H9 (cell line): ENCODE results near the gene CASTOR1. TPM values are rescaled to one million over a fixed set of nuclear protein-coding genes. Genes with fewer than 3 reads are reported as not detected.

Source experiments
- DNase-seq: peaks from one replicate; pipeline ENCODE4 v3.0.0-alpha.2; 2017
- H2AFZ ChIP-seq: one replicate; pipeline ENCODE4 v1.6.1; 2013; ENCODE audit warnings: mild to moderate bottlenecking, low read length, control low read depth, moderate library complexity
- H2AK5ac ChIP-seq: 2 replicates; pipeline ENCODE4 v1.6.1; 2013; ENCODE audit warnings: low read length, control low read depth, mixed read lengths; ENCODE audit not compliant: insufficient read length
- H2BK120ac ChIP-seq: one replicate; pipeline ENCODE4 v1.6.1; 2013; ENCODE audit warnings: low read depth, mild to moderate bottlenecking, low read length, control low read depth, inconsistent platforms; ENCODE audit not compliant: poor library complexity, severe bottlenecking
- H2BK12ac ChIP-seq: 2 replicates; pipeline ENCODE4 v1.6.1; 2013; ENCODE audit warnings: low read length, control low read depth, mixed read lengths, low read depth; ENCODE audit not compliant: insufficient read length
- H2BK15ac ChIP-seq: 2 replicates; pipeline ENCODE4 v1.6.1; 2013; ENCODE audit warnings: low read depth, low read length, control low read depth
- H2BK20ac ChIP-seq: one replicate; pipeline ENCODE4 v1.6.1; 2013; ENCODE audit warnings: low read depth, mild to moderate bottlenecking, low read length, control low read depth, inconsistent platforms; ENCODE audit not compliant: poor library complexity, severe bottlenecking
- H2BK5ac ChIP-seq: 2 replicates; pipeline ENCODE4 v1.6.1; 2013; ENCODE audit warnings: low read length, control low read depth, mixed read lengths; ENCODE audit not compliant: insufficient read length
- H3K14ac ChIP-seq: 2 replicates; pipeline ENCODE4 v1.6.1; 2013; ENCODE audit warnings: low read length, control low read depth; ENCODE audit not compliant: insufficient read depth
- H3K18ac ChIP-seq: 2 replicates; pipeline ENCODE4 v1.6.1; 2013; ENCODE audit warnings: low read depth, mild to moderate bottlenecking, mixed read lengths, low read length, control low read depth; ENCODE audit not compliant: insufficient read length
- H3K23ac ChIP-seq: 2 replicates; pipeline ENCODE4 v1.6.1; 2013; ENCODE audit warnings: low read length, control low read depth, mixed read lengths, low read depth; ENCODE audit not compliant: insufficient read length
- H3K23me2 ChIP-seq: 2 replicates; pipeline ENCODE4 v1.6.1; 2013; ENCODE audit warnings: low read depth, mild to moderate bottlenecking, mixed read lengths, low read length, control low read depth; ENCODE audit not compliant: insufficient read length, poor library complexity, severe bottlenecking
- H3K27ac ChIP-seq: 2 replicates; pipeline ENCODE4 v1.5.1; 2013; ENCODE audit warnings: low read length, control low read depth, mixed read lengths, low read depth; ENCODE audit not compliant: insufficient read length
- H3K27me3 ChIP-seq: 2 replicates; pipeline ENCODE4 v1.6.1; 2013; ENCODE audit warnings: low read length, control low read depth, inconsistent platforms; ENCODE audit not compliant: insufficient read depth
- H3K4ac ChIP-seq: 2 replicates; pipeline ENCODE4 v1.6.1; 2013; ENCODE audit warnings: low read depth, mild to moderate bottlenecking, control low read depth, inconsistent platforms, low read length, moderate library complexity
- H3K4me1 ChIP-seq: 2 replicates; pipeline ENCODE4 v1.6.1; 2013; ENCODE audit warnings: low read length, control low read depth, inconsistent platforms; ENCODE audit not compliant: insufficient read depth
- H3K4me2 ChIP-seq: 2 replicates; pipeline ENCODE4 v1.6.1; 2013; ENCODE audit warnings: low read length, control low read depth, mixed read lengths; ENCODE audit not compliant: insufficient read length, insufficient read depth
- H3K56ac ChIP-seq: 2 replicates; pipeline ENCODE4 v1.6.1; 2013; ENCODE audit warnings: low read depth, mild to moderate bottlenecking, mixed read lengths, low read length, control low read depth; ENCODE audit not compliant: insufficient read length
- H3K79me1 ChIP-seq: 2 replicates; pipeline ENCODE4 v1.6.1; 2013; ENCODE audit warnings: low read depth, mild to moderate bottlenecking, moderate library complexity, low read length, control low read depth, inconsistent platforms; ENCODE audit not compliant: insufficient read depth, poor library complexity, severe bottlenecking
- H3K79me2 ChIP-seq: 2 replicates; pipeline ENCODE4 v1.6.1; 2013; ENCODE audit warnings: low read length, control low read depth, inconsistent platforms; ENCODE audit not compliant: insufficient read depth
- H3K9ac ChIP-seq: 2 replicates; pipeline ENCODE4 v1.6.1; 2013; ENCODE audit warnings: low read length, control low read depth, mixed read lengths; ENCODE audit not compliant: insufficient read length; ENCODE audit errors: extremely low read depth
- H3K9me3 ChIP-seq: one replicate; pipeline ENCODE4 v1.6.1; 2013; ENCODE audit warnings: low read depth, low read length, inconsistent platforms; ENCODE audit not compliant: control insufficient read depth
- H3T11ph ChIP-seq: one replicate; pipeline ENCODE4 v1.6.1; 2013; ENCODE audit warnings: mild to moderate bottlenecking, low read length, control low read depth, inconsistent platforms
- H4K20me1 ChIP-seq: one replicate; pipeline ENCODE4 v1.6.1; 2013; ENCODE audit not compliant: control insufficient read depth, insufficient read length, insufficient read depth
- H4K5ac ChIP-seq: 2 replicates; pipeline ENCODE4 v1.6.1; 2013; ENCODE audit warnings: low read depth, mild to moderate bottlenecking, mixed read lengths, low read length, control low read depth; ENCODE audit not compliant: insufficient read length
- H4K8ac ChIP-seq: replicated peaks from 2 replicates; pipeline ENCODE4 v1.6.1; 2013; ENCODE audit warnings: low read length, control low read depth, mixed read lengths, low read depth; ENCODE audit not compliant: insufficient read length
- H4K91ac ChIP-seq: 2 replicates; pipeline ENCODE4 v1.6.1; 2013; ENCODE audit warnings: low read depth, mild to moderate bottlenecking, moderate library complexity, mixed read lengths, low read length, control low read depth; ENCODE audit not compliant: insufficient read length
- H3K27ac Mint-ChIP-seq, 3 experiments: 2 replicates in 2 of 3; 3 replicates in 1 of 3; pipeline ENCODE4 v1.8.0; 2020 to 2021; ENCODE audit warnings: mixed read lengths in 3 of 3, mild to moderate bottlenecking in 1 of 3, moderate library complexity in 1 of 3
- H3K27me3 Mint-ChIP-seq: 2 replicates; pipeline ENCODE4 v1.8.0; 2021; ENCODE audit warnings: low read depth, mild to moderate bottlenecking, moderate library complexity, mixed read lengths
- H3K36me3 Mint-ChIP-seq, 3 experiments: 2 replicates in 2 of 3; 3 replicates in 1 of 3; pipeline ENCODE4 v1.8.0; 2020 to 2021; ENCODE audit warnings: low read depth in 3 of 3, mixed read lengths in 3 of 3; ENCODE audit not compliant: insufficient read depth in 1 of 3
- H3K4me1 Mint-ChIP-seq, 2 experiments: 2 replicates each; pipeline ENCODE4 v1.8.0; 2020; ENCODE audit warnings: mixed read lengths in 2 of 2
- H3K4me3 Mint-ChIP-seq, 2 experiments: 2 replicates in 1 of 2; 3 replicates in 1 of 2; pipeline ENCODE4 v1.8.0; 2020 to 2021; ENCODE audit warnings: mild to moderate bottlenecking in 2 of 2, mixed read lengths in 2 of 2, moderate library complexity in 1 of 2
- H3K9me3 Mint-ChIP-seq, 2 experiments: 2 replicates in 1 of 2; 3 replicates in 1 of 2; pipeline ENCODE4 v1.8.0; 2020; ENCODE audit warnings: mild to moderate bottlenecking in 2 of 2, mixed read lengths in 2 of 2, moderate library complexity in 1 of 2
- WGBS: extraction: QIAGEN DNeasy Blood & Tissue Kit; methylation state at CpG from one replicate; pipeline ENCODE4 v1.1.7; 2013; ENCODE audit warnings: missing lambda C conversion rate, low lambda C conversion rate, mixed read lengths; ENCODE audit not compliant: insufficient read length; ENCODE audit errors: extremely low coverage; 5-methylcytosine and 5-hydroxymethylcytosine counted together
- total RNA-seq: library from RNA; stranded (reverse); gene quantifications from 2 replicates; pipeline ENCODE4 v1.2.1, GENCODE V29; 2021
- TF ChIP-seq, protein P1 (sequence below): fragments of 200-600 bp; sonication (generic); conservative IDR thresholded peaks from 3 replicates; pipeline ENCODE4 v1.8.0; 2021; ENCODE audit warnings: antibody characterized with exemption, mild to moderate bottlenecking

Gene CASTOR1
- total RNA-seq, 1 experiment from 2014 or later = 8.8 TPM

DNA sequence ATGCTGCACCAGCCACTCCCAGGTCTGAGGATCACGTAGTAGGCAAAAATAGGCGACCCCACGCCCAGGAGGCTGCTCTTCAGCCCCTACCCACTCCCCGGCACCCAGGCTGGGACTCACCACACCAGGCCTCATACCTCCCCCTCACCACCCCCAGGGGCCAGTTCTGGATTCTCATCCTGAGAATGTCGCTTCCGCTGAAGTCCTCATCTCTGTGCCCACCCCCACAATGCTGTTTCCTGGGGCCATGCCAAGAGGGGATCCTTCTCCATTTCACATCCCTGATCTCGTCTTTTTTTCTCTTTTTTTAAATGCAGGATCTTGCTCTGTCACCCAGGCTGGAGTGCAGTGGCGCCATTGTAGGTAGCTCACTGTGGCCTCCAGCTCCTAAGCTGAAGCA, 21.0 kb downstream of the CASTOR1 start:
- Histone ChIP-seq H3K9ac (no peak overlapping the region), H3K4ac (no peak overlapping the region), H3K4me2 (no peak overlapping the region), H3K56ac (no peak overlapping the region), H2BK5ac (no peak overlapping the region), H2BK20ac (no peak overlapping the region), H4K91ac (no peak overlapping the region), H2BK120ac (no peak overlapping the region), H3K14ac (no peak overlapping the region), H2AK5ac (no peak overlapping the region), H2AFZ (no peak overlapping the region), H3K27ac (no peak overlapping the region), H3K79me2 (no peaks in the 10 kb centered on the region), H3K18ac (no peak overlapping the region), H3T11ph (no peak overlapping the region), H3K79me1 (no peaks in the 10 kb centered on the region), H4K20me1 (no peaks in the 10 kb centered on the region), H2BK12ac (no peak overlapping the region), H3K27me3 (no peaks in the 10 kb centered on the region; the same call in 1 of the 2 replicates), H3K4me1 (no peaks in the 10 kb centered on the region), H4K5ac (no peak overlapping the region), H2BK15ac (no peak overlapping the region), H3K23ac (no peak overlapping the region), H3K9me3 (no peaks in the 10 kb centered on the region), H4K8ac (no peak overlapping the region), H3K23me2 (no peaks in the 10 kb centered on the region)
- no CpG with 5 or more reads among the region's 8 CpGs for WGBS
- Mint-ChIP-seq H3K4me3 (no peak overlapping the region), H3K4me1 (peaks cover 0 to 8% of the 10 kb centered on the region in 2 experiments; a peak in 2 of 4 replicates), H3K9me3 (no peaks in the 10 kb centered on the region), H3K27ac (peak overlapping the region in 1 of 3 experiments; percentile 94; a peak in 2 of 7 replicates), H3K36me3 (no peaks in the 10 kb centered on the region), H3K27me3 (peaks cover under 1% of the 10 kb centered on the region)
- TF ChIP-seq, protein P1, sequence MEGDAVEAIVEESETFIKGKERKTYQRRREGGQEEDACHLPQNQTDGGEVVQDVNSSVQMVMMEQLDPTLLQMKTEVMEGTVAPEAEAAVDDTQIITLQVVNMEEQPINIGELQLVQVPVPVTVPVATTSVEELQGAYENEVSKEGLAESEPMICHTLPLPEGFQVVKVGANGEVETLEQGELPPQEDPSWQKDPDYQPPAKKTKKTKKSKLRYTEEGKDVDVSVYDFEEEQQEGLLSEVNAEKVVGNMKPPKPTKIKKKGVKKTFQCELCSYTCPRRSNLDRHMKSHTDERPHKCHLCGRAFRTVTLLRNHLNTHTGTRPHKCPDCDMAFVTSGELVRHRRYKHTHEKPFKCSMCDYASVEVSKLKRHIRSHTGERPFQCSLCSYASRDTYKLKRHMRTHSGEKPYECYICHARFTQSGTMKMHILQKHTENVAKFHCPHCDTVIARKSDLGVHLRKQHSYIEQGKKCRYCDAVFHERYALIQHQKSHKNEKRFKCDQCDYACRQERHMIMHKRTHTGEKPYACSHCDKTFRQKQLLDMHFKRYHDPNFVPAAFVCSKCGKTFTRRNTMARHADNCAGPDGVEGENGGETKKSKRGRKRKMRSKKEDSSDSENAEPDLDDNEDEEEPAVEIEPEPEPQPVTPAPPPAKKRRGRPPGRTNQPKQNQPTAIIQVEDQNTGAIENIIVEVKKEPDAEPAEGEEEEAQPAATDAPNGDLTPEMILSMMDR = no peak
- no peak for DNase-seq
